Endothelial cell of umbilical vein (primary cell): Measurements from ENCODE around the gene RAB7A.

ENCODE experiments used
- EZH2 ChIP-seq: IDR thresholded peaks from 2 replicates; pipeline ENCODE4 v1.6.1; 2012; ENCODE audit warnings: borderline replicate concordance, low read depth, mild to moderate bottlenecking, moderate library complexity, low read length, inconsistent platforms; ENCODE audit not compliant: severe bottlenecking
- JUN ChIP-seq: IDR thresholded peaks from 2 replicates; pipeline ENCODE4 v1.6.1; 2011; ENCODE audit warnings: borderline replicate concordance, low read depth; ENCODE audit not compliant: insufficient read length, insufficient read depth
- POLR2A ChIP-seq: IDR thresholded peaks from 2 replicates; pipeline ENCODE4 v1.6.1; 2012; ENCODE audit warnings: low read depth, mild to moderate bottlenecking, control low read depth, low read length
- POLR2AphosphoS5 ChIP-seq: IDR thresholded peaks from 2 replicates; pipeline ENCODE4 v1.6.1; 2012; ENCODE audit warnings: low read depth, mild to moderate bottlenecking, control low read depth, low read length, moderate library complexity; ENCODE audit not compliant: insufficient read depth
- TF ChIP-seq, protein P1 (sequence below): IDR thresholded peaks from 2 replicates; pipeline ENCODE4 v1.6.1; 2011; ENCODE audit not compliant: insufficient read depth, insufficient read length
- TF ChIP-seq, protein P2 (sequence below), 2 donors: IDR thresholded peaks; 1 replicate in 1 of 2; 2 replicates in 1 of 2; pipeline ENCODE4 v1.5.1; 2011; ENCODE audit warnings: low read length in 2 of 2, mild to moderate bottlenecking in 2 of 2, moderate library complexity in 2 of 2, control low read depth in 1 of 2, inconsistent platforms in 1 of 2, low read depth in 1 of 2; ENCODE audit not compliant: insufficient read depth in 1 of 2; ENCODE audit errors: extremely low read depth in 1 of 2

DNA sequence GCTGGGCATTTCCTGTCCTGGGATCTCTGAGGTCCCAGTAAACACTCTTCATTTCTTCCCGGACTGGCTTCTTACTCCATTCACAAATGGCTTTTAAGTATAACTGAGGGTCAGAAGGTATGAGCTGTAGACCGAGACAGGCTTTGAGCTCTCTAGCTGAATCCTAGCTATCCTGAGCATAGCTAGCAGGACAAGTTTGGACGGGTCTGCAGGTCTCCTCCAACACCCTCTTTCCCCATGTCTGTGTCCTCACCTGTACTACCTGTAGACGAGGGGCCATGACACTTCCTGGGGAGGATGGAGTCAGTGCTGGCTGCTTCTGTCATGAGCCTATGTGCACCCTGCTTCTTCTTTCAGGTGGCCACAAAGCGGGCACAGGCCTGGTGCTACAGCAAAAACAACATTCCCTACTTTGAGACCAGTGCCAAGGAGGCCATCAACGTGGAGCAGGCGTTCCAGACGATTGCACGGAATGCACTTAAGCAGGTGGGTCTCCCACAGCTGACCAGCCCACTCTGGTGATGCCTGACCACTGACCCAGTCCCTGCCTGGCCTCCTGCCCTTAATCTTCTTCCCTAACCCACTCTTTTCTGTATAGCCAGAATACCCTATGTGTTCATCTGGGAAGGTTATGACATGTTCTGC lies 81.3 kb downstream of the RAB7A start:
- TF ChIP-seq, protein P1, sequence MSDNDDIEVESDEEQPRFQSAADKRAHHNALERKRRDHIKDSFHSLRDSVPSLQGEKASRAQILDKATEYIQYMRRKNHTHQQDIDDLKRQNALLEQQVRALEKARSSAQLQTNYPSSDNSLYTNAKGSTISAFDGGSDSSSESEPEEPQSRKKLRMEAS = no peak
- TF ChIP-seq, protein P2, sequence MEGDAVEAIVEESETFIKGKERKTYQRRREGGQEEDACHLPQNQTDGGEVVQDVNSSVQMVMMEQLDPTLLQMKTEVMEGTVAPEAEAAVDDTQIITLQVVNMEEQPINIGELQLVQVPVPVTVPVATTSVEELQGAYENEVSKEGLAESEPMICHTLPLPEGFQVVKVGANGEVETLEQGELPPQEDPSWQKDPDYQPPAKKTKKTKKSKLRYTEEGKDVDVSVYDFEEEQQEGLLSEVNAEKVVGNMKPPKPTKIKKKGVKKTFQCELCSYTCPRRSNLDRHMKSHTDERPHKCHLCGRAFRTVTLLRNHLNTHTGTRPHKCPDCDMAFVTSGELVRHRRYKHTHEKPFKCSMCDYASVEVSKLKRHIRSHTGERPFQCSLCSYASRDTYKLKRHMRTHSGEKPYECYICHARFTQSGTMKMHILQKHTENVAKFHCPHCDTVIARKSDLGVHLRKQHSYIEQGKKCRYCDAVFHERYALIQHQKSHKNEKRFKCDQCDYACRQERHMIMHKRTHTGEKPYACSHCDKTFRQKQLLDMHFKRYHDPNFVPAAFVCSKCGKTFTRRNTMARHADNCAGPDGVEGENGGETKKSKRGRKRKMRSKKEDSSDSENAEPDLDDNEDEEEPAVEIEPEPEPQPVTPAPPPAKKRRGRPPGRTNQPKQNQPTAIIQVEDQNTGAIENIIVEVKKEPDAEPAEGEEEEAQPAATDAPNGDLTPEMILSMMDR (IDR thresholded peaks at IDR 0.05; ENCODE audit: extremely low read depth in 1 of 2, insufficient read depth in 1 of 2, low read depth in 1 of 2, low read length in 2 of 2) = no peak
- no peak for TF ChIP-seq POLR2A
- TF ChIP-seq POLR2AphosphoS5 = no peak
- no peak for TF ChIP-seq EZH2
- TF ChIP-seq JUN = no peak
